DMS 273 (cell line): ENCODE results near the gene CCDC34.
A peak's percentile ranks its signal among the peaks of the same experiment; 100 is the strongest.

Experiments used
- DNase-seq: peaks from one replicate; lab custom pipeline; 2025; ENCODE audit not compliant: unreplicated experiment; lab: John Stamatoyannopoulos, UW

CCDC34 gene

DNA sequence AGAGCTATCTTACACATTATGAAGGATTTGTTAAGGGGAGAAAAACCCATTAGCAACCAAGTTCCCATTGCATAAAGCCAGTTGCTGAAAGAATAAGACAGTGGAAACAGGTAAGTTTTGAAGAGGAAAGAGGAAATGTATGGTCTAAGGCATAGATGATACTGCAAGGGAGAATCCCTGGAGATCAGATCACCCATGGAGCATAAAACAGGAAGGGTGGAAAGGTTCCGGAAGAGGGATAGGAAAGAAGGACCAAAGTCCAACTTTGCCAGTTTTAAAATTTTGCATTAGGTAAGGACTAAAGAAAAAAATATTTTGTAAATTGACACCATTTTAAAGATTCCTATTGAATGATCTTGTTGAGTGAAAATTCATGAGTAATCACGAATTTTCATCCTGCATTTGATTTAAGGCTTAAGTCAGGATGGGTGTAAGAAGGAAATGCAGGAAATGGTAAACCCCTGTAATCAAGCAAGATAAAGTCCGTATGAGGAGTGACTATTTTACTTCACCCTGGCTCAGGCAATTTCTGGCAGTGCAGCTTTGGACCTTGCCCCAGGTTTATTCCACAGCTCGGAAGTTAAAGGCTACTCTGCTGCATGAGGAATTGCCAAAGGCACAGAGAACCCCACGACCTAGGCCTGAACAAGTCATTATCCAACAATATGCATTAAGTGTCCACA is 70.9 kb downstream of the CCDC34 start:
- DNase-seq = no peak

- peak; percentile 40 for DNase-seq
These were observed 71.6 kb downstream of the CCDC34 start for GRCh38 chr11:27291302-27291889.

- peak; percentile 15 for DNase-seq
These were observed 72.6 kb downstream of the CCDC34 start for GRCh38 chr11:27290261-27291050.
